HG03135 (cell line): ENCODE results near the gene ARR3.
"Not testable (repeated sequence)": the region's sequence is repeated elsewhere in the genome, so short reads cannot be mapped to it uniquely, and the experiment has no call there.

Source experiments
- ATAC-seq: cut with Tn5 transposase; IDR thresholded peaks from one replicate; pipeline ENCODE4 v1.9.1; 2021; ENCODE audit warnings: mild to moderate bottlenecking, moderate library complexity; ENCODE audit not compliant: unreplicated experiment

ARR3 gene

DNA sequence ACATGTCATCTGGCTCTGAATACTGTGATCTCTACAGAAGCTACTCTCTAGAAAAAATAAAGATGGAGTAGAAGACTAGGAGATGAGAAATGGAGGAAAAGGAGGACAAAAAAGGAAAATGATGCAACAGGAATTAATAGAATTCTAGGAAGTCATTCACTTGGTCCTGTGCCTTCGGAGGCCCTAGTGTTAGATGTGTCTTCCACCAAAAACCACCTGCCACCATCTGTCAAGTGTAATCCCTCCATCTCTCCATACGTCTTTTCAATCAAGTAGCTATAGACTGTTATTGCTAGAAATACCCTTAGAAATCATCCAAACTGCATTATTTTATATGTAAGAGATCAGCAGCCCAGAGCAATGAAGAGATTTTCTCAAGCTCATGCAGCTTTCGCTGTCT is 10.9 kb downstream of the ARR3 start:
- no peak for ATAC-seq

DNA sequence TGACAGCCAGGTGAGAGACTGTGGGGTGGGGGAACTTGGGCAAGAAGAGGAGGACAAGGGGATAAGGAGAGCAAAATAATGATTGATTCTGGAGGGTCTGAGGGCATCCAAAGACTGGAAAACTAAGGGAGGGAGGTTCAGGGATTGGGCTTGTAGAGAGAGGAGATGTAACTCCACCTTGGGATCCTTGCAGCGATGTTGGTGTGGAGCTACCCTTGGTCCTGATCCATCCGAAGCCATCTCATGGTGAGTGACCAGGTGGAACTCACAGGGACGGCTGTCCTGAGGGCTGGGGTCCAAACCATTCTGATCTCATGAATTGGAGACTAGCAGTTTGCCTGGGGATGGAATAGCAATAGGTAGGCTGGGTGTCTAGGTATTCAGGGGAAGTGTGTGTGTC is 12.4 kb downstream of the ARR3 start:
- no peak for ATAC-seq

DNA sequence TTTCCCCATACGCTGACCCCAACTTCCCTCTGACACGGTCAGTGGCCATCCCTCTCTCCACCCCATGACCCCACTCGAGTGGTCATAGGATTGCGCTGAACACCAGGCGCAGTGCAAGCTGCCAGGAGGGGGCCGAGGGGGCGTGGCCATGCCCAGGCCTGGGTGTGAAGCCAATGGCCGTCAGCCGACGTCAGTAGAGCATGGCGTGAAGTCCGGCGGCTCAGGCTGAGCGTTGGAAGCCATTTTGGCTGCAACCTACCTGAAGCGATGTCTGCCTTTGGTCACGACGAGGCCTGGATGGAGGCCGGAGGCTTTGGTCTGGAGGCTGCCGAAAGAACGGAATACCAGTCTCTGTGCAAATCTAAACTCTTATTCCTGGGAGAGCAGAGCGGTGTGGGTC is 13.8 kb downstream of the ARR3 start, which contains the start of gene RAB41:
Gene RAB41, plus strand, starts transcription at position 222 of the 400 bp plus-strand sequence. Its CDS starts 46 bp downstream, at position 268.
- ATAC-seq, result no peak

DNA sequence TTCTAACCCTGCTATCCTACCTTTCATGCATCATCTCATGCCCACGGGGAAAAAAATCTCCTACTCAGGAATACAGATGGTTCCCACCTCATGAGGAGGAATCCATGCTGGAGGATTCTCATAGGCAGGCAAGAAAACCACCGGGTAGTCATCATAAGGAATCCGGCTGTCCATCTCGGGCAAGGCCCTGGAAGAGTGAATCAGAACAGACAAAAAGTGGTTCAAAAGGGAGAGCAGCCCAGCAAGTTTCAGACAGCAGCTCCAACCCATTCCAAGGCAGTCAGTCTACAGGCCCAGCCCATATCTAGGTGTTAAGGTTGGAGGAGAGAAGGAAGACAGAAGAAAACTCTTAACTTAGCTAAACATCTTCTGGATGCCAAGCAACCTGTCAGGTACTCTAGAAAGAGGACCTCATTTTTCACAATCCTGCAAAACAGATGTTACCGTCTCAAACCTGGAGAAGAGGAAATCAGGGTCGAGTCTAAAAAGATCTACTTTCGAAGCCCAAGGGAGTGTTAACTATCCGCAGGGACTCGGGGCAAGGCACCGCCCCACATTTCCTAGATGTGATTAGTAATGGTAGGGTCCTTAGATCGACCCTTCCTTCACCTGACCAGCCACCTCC is 21.1 kb downstream of the ARR3 start:
- ATAC-seq, result no peak

DNA sequence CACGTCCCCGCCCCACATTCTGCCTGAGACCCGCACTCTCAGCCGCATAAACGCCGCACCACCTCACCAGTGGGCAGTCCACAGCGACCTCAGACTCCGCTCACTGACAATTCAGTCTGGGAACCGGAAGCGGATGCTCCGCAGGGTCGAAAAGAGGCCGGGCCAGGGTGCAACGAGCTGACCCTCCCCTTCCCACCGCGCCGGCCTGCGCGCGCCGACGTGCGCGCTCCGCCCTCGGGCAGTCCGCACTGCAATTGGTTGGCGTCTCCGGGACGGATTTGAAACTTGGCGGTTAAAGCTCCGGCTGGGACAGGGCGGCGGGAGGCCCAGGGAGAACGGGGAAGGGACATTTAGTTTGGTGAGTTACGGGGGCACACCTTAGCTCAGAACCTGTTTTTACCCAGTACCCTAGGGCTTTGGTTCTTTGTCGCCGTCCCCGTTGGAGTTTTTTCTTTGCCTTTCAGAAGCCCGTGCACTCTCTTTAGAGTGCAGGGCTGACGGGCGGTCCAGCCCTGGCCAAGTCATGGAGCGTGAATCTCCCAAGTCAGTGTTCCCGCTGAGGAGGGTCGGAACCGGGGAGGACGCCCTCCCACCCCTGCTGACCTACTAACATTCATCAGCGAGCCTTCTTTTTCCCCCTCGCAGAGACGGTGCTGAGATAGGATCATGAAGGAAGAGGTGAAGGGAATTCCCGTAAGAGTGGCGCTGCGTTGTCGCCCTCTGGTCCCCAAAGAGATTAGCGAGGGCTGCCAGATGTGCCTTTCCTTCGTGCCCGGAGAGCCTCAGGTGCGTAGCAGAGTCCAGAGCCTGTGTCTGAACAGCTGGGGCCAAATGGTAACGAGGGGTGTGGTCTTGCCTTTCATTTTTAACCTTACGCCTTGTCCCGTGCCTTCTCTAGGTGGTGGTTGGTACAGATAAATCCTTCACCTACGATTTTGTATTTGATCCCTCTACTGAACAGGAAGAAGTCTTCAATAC is 21.9 kb downstream of the ARR3 start, which contains the start of the genes KIF4A and PDZD11:
Gene KIF4A, plus strand, starts transcription at position 312 of the 978 bp plus-strand sequence. Its CDS starts 355 bp downstream, at position 667.
Gene PDZD11, minus strand, starts transcription at position 135 of the 978 bp plus-strand sequence. CDS start 586 bp downstream, outside the sequence.
- peak; percentile 94 for ATAC-seq

DNA sequence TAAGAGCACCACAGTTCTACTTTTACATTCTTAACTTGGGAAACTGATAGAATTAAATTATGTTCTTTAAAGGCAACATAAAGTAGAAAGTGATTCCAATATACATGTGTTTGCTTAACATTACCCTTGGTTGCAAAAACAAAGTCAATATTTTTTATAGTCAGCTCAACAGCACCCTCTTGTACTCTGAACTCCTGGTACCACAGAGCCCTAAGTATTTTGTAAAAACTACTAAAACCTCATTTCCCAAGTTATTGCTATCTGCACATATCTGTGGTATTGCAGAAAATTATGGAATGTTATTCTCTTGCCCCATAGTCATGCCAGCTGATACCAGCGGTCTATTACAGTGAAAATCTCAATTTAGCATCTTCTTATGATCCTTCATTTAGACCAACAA is 24.7 kb downstream of the ARR3 start:
- no peak for ATAC-seq

DNA sequence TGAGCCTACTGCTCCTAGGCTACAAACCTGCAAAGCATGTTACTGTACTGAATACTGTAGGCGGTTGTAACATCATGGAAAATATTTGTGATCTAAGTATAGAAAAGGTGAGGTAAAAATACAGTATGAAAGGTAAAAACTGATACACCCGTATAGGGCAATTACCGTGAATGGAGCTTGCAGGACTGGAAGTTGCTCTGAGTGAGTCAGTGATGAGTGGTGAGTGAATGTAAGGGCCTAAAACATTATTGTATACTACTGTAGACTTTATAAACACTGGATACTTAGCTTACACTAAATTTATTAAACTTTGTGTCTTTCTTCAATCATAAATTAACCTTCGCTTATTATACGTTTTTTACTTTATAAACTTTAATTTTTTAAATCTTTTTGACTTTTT is 25.5 kb downstream of the ARR3 start:
- no peak for ATAC-seq

DNA sequence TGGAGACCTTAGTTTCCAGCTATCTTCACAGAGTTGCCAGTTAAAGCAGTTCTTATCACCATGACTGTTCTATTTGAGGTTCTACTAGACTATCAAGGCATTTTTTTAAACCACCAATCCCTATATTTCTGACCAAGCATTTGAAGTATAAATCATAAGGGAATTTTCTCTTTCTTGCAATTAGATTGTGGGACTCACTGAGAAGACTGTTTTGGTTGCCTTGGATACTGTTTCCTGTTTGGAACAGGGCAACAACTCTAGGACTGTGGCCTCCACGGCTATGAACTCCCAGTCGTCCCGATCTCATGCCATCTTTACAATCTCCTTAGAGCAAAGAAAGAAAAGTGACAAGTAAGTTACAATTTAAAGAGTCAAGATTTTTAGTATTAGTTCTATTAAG is 33.6 kb downstream of the ARR3 start:
- no peak for ATAC-seq

DNA sequence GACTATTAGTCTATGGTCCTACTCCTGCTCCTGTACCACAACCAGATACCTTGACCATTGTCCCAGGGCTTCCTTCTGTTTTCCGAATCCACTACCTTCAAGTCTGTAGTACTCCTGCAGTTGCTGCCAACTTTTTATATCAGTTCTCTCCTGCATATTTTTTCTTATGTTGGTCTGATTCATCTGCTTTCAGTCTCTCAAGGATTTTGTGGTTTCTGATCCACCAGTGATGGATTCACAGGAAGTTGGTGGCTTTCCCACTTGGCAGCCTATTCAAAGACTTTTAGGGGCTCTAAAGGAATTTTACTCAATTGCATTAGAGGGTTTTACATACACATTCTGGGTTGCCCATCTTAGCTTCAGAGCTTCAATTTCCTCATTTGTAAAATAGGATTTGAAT is 45.4 kb downstream of the ARR3 start:
- no peak for ATAC-seq

DNA sequence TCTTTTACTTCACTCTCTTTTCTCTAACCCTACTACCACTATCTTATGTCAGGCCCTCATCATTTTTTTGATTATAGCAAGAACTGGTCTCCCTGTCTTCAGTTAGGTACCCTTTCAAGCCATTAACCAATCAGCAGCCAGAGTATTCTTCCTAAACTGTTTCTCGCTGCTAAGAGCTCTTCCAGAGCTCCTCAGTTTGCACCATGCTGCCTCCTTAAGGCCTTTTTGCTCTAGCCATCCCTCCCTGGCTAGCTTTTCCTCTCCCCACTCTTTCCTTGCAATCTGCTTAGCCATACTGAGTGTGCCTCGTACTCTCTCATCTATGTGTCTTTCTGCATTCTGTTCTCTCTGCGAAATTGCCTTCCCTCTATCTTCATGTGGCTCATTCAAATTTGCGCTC is 54.6 kb downstream of the ARR3 start:
- ATAC-seq, result no peak

DNA sequence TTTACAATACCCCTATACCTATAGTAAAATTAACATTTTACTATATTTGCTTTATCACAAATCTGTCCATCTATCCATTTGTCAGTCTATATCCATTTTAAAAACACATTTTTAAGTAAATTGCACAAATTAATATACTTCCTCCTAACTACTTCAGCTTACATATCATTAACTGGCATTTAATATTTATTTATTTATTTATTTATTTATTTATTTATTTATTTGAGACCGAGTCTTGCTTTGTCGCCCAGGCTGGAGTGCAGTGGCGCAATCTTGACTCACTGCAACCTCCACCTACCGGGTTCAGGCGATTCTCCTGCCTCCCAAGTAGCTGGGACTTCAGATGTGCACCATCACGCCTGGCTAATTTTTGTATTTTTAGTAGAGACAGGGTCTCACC is 55.5 kb downstream of the ARR3 start:
- not testable (repeated sequence) for ATAC-seq

DNA sequence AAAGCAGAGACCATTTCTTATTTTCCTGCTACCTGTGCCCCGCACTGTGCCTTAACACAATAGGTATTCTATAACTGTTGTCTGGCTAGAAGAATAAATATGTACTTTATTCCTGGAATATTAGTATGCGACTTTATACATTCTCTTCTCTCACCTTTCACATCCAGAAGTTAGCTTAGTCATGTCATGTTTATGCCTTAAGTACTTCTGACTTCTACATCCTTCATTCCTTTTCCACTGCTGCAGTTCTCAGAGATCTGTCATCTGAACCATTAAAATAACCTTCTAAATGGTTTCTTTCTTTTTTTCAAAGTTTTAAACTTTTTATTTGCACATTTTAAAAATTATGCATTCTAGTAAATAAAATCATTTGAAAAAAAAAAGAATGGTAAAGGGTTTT is 56.2 kb downstream of the ARR3 start:
- ATAC-seq, result no peak

DNA sequence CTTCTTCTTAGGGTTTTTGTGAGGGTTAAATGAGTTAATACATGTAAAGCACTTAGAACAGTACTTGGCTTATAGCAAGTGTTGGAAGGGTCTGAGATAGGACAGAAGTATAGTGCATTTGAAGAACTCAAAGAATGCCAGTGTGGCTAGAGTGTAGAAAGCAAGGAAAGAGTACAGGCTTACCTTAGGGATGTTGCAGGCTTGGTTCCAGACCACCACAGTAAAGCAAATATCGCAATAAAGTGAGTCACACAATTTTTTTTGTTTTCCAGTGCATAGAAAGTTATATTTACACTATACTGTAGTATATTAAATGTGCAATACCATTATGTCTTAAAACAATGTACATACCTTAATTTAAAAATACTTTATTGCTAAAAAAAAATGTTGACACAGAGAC is 63.0 kb downstream of the ARR3 start:
- no peak for ATAC-seq
